SK-N-SH (cell line): ENCODE results near the gene ALDH4A1. TPM values are rescaled to one million over a fixed set of nuclear protein-coding genes. Genes with fewer than 3 reads are reported as not detected.

Experiments used
- CTCF ChIA-PET: fragments of 300-600, 350-600 bp; formaldehyde crosslinking; extraction: SDS; loops from one replicate; lab custom pipeline; 2021; lab: Yijun Ruan, JAX
- POLR2A ChIA-PET: fragments of 350-600 bp; sonication (Branson Sonifier 250); formaldehyde crosslinking; extraction: SDS; loops from one replicate; lab custom pipeline; 2020; ENCODE audit warnings: antibody characterized with exemption, inconsistent platforms; lab: Yijun Ruan, JAX
- DNase-seq: peaks from one replicate; pipeline ENCODE4 v3.0.0; 2012
- H2AFZ ChIP-seq: fragments of 200-600 bp; sonication (generic); 2 replicates; pipeline ENCODE4 v1.8.1; 2016; ENCODE audit warnings: antibody characterized with exemption, mild to moderate bottlenecking, low read depth
- H3F3A ChIP-seq: fragments of 200-600 bp; sonication (generic); replicated peaks from 2 replicates; pipeline ENCODE3; 2016; ENCODE audit warnings: antibody characterized with exemption, mild to moderate bottlenecking; ENCODE audit not compliant: insufficient read depth
- H3K27ac ChIP-seq, 2 experiments: fragments of 200-500 bp in 1 of 2; fragments of 200-600 bp in 1 of 2; sonication (Bioruptor generic) in 1 of 2; sonication (generic), shearing (Covaris generic) in 1 of 2; 2 replicates each; pipeline versions ENCODE4 v1.5.1 to v1.6.1; 2014 to 2016; ENCODE audit warnings: low read depth in 2 of 2, inconsistent platforms in 1 of 2, low read length in 1 of 2, mild to moderate bottlenecking in 1 of 2, mixed read lengths in 1 of 2
- H3K27me3 ChIP-seq: fragments of 200-600 bp; sonication (generic), shearing (Covaris generic); 2 replicates; pipeline ENCODE4 v1.6.1; 2016; ENCODE audit warnings: mixed run types; ENCODE audit not compliant: insufficient read depth
- H3K36me3 ChIP-seq, 2 experiments: fragments of 200-500 bp in 1 of 2; fragments of 200-600 bp in 1 of 2; sonication (Bioruptor generic) in 1 of 2; sonication (generic) in 1 of 2; replicated peaks in 1 of 2; 2 replicates each; pipeline versions ENCODE3 to v1.5.1; 2014 to 2016; ENCODE audit warnings: low read length in 1 of 2, mild to moderate bottlenecking in 1 of 2; ENCODE audit not compliant: insufficient read depth in 2 of 2, control insufficient read depth in 1 of 2
- H3K4me1 ChIP-seq, 2 experiments: fragments of 200-500 bp in 1 of 2; fragments of 200-600 bp in 1 of 2; sonication (Bioruptor generic) in 1 of 2; sonication (generic), shearing (Covaris generic) in 1 of 2; 2 replicates each; pipeline versions ENCODE4 v1.5.1 to v1.6.1; 2014 to 2016; ENCODE audit warnings: low read depth in 1 of 2, low read length in 1 of 2, mixed run types in 1 of 2; ENCODE audit not compliant: insufficient read depth in 2 of 2, control insufficient read depth in 1 of 2
- H3K4me2 ChIP-seq: fragments of 200-600 bp; sonication (generic), shearing (Covaris generic); 2 replicates; pipeline ENCODE4 v1.6.1; 2017; ENCODE audit warnings: mixed run types
- H3K4me3 ChIP-seq, 2 experiments: fragments of 200-500 bp in 1 of 2; fragments of 200-600 bp in 1 of 2; sonication (Bioruptor generic) in 1 of 2; sonication (generic), shearing (Covaris generic) in 1 of 2; 2 replicates each; pipeline versions ENCODE4 v1.5.1 to v1.8.1; 2014 to 2016; ENCODE audit warnings: low read depth in 2 of 2, inconsistent platforms in 1 of 2, low read length in 1 of 2, mild to moderate bottlenecking in 1 of 2, mixed read lengths in 1 of 2, moderate library complexity in 1 of 2
- H3K79me2 ChIP-seq: fragments of 200-600 bp; sonication (generic); 2 replicates; pipeline ENCODE4 v1.8.1; 2017; ENCODE audit warnings: mild to moderate bottlenecking; ENCODE audit not compliant: insufficient read depth
- H3K9ac ChIP-seq: fragments of 200-600 bp; sonication (generic); 2 replicates; pipeline ENCODE4 v1.6.1; 2017; ENCODE audit warnings: mixed run types
- H3K9me2 ChIP-seq: fragments of 200-600 bp; sonication (generic); 2 replicates; pipeline ENCODE4 v1.6.1; 2017; ENCODE audit warnings: mixed run types
- H3K9me3 ChIP-seq: fragments of 200-600 bp; sonication (generic); 2 replicates; pipeline ENCODE4 v1.6.1; 2017; ENCODE audit warnings: mixed run types, mild to moderate bottlenecking, moderate library complexity
- H4K20me1 ChIP-seq: fragments of 200-600 bp; sonication (generic); 2 replicates; pipeline ENCODE4 v1.6.1; 2017; ENCODE audit warnings: mild to moderate bottlenecking, mixed run types; ENCODE audit not compliant: insufficient read depth
- ELF1 ChIP-seq: IDR thresholded peaks from 2 replicates; pipeline ENCODE4 v1.4.0; 2012
- FOSL2 ChIP-seq: IDR thresholded peaks from 2 replicates; pipeline ENCODE4 v1.4.0; 2012; ENCODE audit warnings: low read depth, mild to moderate bottlenecking, moderate library complexity, borderline replicate concordance
- FOXJ3 ChIP-seq: sonication (generic); formaldehyde crosslinking; IDR thresholded peaks from 2 replicates; pipeline ENCODE4 v1.5.1; 2020; ENCODE audit warnings: mild to moderate bottlenecking, missing genetic modification reagents
- IRF3 ChIP-seq: fragments of 150-350 bp; IDR thresholded peaks from 2 replicates; pipeline ENCODE4 v1.6.1; 2016; ENCODE audit warnings: mild to moderate bottlenecking, low read depth, low read length
- JUND ChIP-seq: IDR thresholded peaks from 2 replicates; pipeline ENCODE4 v1.4.0; 2012
- MEF2A ChIP-seq: IDR thresholded peaks from 2 replicates; pipeline ENCODE4 v1.4.0; 2012; ENCODE audit warnings: low read depth, borderline replicate concordance
- MXI1 ChIP-seq: IDR thresholded peaks from 2 replicates; pipeline ENCODE4 v1.6.1; 2012; ENCODE audit warnings: mild to moderate bottlenecking, low read depth, low read length, improper control_type of control experiment
- NRF1 ChIP-seq: IDR thresholded peaks from 2 replicates; pipeline ENCODE4 v1.6.1; 2012; ENCODE audit warnings: low read depth, mild to moderate bottlenecking, low read length
- RAD21 ChIP-seq: IDR thresholded peaks from 2 replicates; pipeline ENCODE4 v1.6.1; 2012; ENCODE audit warnings: mild to moderate bottlenecking, low read length
- RCOR1 ChIP-seq: fragments of 150-350 bp; IDR thresholded peaks from 2 replicates; pipeline ENCODE4 v1.6.1; 2017; ENCODE audit warnings: antibody characterized with exemption, low read length
- RXRA ChIP-seq: IDR thresholded peaks from 2 replicates; pipeline ENCODE4 v1.4.0; 2012; ENCODE audit warnings: low read depth, mild to moderate bottlenecking, borderline replicate concordance
- SMC3 ChIP-seq: IDR thresholded peaks from 2 replicates; pipeline ENCODE4 v1.6.1; 2012; ENCODE audit warnings: low read depth, low read length, improper control_type of control experiment
- TAF1 ChIP-seq: IDR thresholded peaks from 2 replicates; pipeline ENCODE4 v1.6.1; 2012; ENCODE audit warnings: low read depth, mild to moderate bottlenecking, low read length, moderate library complexity, borderline replicate concordance
- TCF12 ChIP-seq: IDR thresholded peaks from 2 replicates; pipeline ENCODE4 v1.4.0; 2012
- TEAD4 ChIP-seq: IDR thresholded peaks from 2 replicates; pipeline ENCODE4 v1.4.0; 2012; ENCODE audit warnings: mild to moderate bottlenecking, borderline replicate concordance; ENCODE audit not compliant: insufficient read depth
- YY1 ChIP-seq: IDR thresholded peaks from 2 replicates; pipeline ENCODE4 v1.4.0; 2012; ENCODE audit warnings: low read depth, mild to moderate bottlenecking
- ZBTB33 ChIP-seq: IDR thresholded peaks from 2 replicates; pipeline ENCODE4 v1.4.0; 2012; ENCODE audit warnings: low read depth, borderline replicate concordance
- WGBS: methylation state at CpG from one replicate; pipeline ENCODE4 v1.1.6; 2017; ENCODE audit warnings: low lambda C conversion rate; 5-methylcytosine and 5-hydroxymethylcytosine counted together
- polyA plus RNA-seq, 3 experiments: library from polyadenylated mRNA; depleted of rRNA; stranded (reverse); fragments of >200 nt; gene quantifications; 2 replicates each; pipeline ENCODE4 v1.2.3, GENCODE V29; 2012
- TF ChIP-seq, protein P1 (sequence below): IDR thresholded peaks from 2 replicates; pipeline ENCODE4 v1.6.1; 2012; ENCODE audit warnings: mild to moderate bottlenecking, low read depth, low read length, moderate library complexity

The ALDH4A1 gene
- polyA plus RNA-seq, 1 of the 3 experiments (the other 2 are of a cell fraction), result 18.5 TPM

DNA sequence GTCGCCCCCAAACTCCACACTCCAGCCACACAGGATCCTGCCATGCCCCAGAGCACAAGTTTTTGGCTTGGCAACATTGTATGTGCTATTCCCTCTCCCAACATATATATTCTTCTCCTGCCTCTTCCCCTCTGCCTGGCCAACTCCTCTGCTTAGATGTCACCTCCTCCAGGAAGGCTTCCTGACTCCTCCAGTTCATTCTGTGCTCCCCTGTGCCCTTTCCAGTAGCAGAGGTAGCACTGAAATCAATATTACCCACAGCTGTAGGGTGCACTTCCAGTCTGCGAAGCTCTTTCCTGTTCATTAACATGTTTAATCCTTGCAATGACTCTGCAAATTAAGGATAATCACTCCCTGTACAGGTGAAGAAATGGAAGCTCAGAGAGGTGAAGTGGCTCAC is 21.2 kb downstream of the ALDH4A1 start:
- Histone ChIP-seq H3K4me2 (no peak overlapping the region), H3K79me2 (no peaks in the 10 kb centered on the region), H3K9me3 (no peaks in the 10 kb centered on the region), H3K36me3 (peaks cover 0 to 3% of the 10 kb centered on the region in 2 experiments), H3K27me3 (no peaks in the 10 kb centered on the region), H3K4me1 (peaks cover 1 to 8% of the 10 kb centered on the region in 2 experiments; a peak in 2 of 4 replicates), H3K9ac (no peak overlapping the region), H3K4me3 (no peak overlapping the region), H2AFZ (no peak overlapping the region), H4K20me1 (no peaks in the 10 kb centered on the region), H3K9me2 (no peaks in the 10 kb centered on the region), H3K27ac (no peak overlapping the region), H3F3A (peaks cover 3% of the 10 kb centered on the region)
- 86% methylated on average over 2 of the region's 2 CpGs for WGBS
- ChIA-PET POLR2A (no interaction called here), CTCF (interaction anchor here (0.6 to 25.9 kb wide), 3 partner anchors 30 to 1519 kb away, joined by 3 to 350 read pairs (median 134); no protein-coding TSS in a partner anchor)
- TF ChIP-seq ELF1, result no peak
- no peak for TF ChIP-seq TEAD4
- no peak for TF ChIP-seq IRF3
- TF ChIP-seq MXI1, result no peak
- TF ChIP-seq RAD21, result no peak
- TF ChIP-seq RCOR1, result no peak
- TF ChIP-seq JUND, result no peak
- no peak for TF ChIP-seq ZBTB33
- no peak for TF ChIP-seq FOSL2
- TF ChIP-seq NRF1, result no peak
- TF ChIP-seq SMC3, result no peak
- no peak for TF ChIP-seq TAF1
- no peak for TF ChIP-seq FOXJ3
- no peak for TF ChIP-seq RXRA
- no peak for TF ChIP-seq TCF12
- TF ChIP-seq, protein P1, sequence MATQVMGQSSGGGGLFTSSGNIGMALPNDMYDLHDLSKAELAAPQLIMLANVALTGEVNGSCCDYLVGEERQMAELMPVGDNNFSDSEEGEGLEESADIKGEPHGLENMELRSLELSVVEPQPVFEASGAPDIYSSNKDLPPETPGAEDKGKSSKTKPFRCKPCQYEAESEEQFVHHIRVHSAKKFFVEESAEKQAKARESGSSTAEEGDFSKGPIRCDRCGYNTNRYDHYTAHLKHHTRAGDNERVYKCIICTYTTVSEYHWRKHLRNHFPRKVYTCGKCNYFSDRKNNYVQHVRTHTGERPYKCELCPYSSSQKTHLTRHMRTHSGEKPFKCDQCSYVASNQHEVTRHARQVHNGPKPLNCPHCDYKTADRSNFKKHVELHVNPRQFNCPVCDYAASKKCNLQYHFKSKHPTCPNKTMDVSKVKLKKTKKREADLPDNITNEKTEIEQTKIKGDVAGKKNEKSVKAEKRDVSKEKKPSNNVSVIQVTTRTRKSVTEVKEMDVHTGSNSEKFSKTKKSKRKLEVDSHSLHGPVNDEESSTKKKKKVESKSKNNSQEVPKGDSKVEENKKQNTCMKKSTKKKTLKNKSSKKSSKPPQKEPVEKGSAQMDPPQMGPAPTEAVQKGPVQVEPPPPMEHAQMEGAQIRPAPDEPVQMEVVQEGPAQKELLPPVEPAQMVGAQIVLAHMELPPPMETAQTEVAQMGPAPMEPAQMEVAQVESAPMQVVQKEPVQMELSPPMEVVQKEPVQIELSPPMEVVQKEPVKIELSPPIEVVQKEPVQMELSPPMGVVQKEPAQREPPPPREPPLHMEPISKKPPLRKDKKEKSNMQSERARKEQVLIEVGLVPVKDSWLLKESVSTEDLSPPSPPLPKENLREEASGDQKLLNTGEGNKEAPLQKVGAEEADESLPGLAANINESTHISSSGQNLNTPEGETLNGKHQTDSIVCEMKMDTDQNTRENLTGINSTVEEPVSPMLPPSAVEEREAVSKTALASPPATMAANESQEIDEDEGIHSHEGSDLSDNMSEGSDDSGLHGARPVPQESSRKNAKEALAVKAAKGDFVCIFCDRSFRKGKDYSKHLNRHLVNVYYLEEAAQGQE, result no peak
- no peak for TF ChIP-seq MEF2A
- no peak for TF ChIP-seq YY1
- DNase-seq, result no peak
